Activated CD4-positive, alpha-beta T cell treated with anti-CD3 and anti-CD28 coated beads for 48 hours (primary cell): ENCODE results near the gene RPIA.
A peak's percentile ranks its signal among the peaks of the same experiment; 100 is the strongest.
"Not testable (repeated sequence)": the region's sequence is repeated elsewhere in the genome, so short reads cannot be mapped to it uniquely, and the experiment has no call there.

Experiments
- DNase-seq: peaks from one replicate; pipeline ENCODE4 v3.0.0-alpha.2; 2020

RPIA gene

GRCh38 chr2:88691339-88692183, at the start of gene RPIA:
Gene RPIA (plus strand): TSS chr2:88691673. CDS start chr2:88691699, 26 bp downstream.
- DNase-seq: peak; percentile 99

GRCh38 chr2:88642278-88642677, 49.2 kb upstream of the RPIA start:
- no peak for DNase-seq

GRCh38 chr2:88645291-88645882, 46.1 kb upstream of the RPIA start:
- DNase-seq: not testable (repeated sequence)

GRCh38 chr2:88651646-88652045, 39.8 kb upstream of the RPIA start:
- DNase-seq: no peak

- DNase-seq: no peak
These were observed 36.8 kb upstream of the RPIA start for GRCh38 chr2:88654714-88655113.

GRCh38 chr2:88656690-88657089, 34.8 kb upstream of the RPIA start:
- DNase-seq: no peak

GRCh38 chr2:88657131-88657530, 34.3 kb upstream of the RPIA start:
- DNase-seq: no peak

GRCh38 chr2:88658326-88658725, 33.1 kb upstream of the RPIA start:
- DNase-seq: no peak

GRCh38 chr2:88658881-88659537, 32.5 kb upstream of the RPIA start:
- DNase-seq: no peak

GRCh38 chr2:88659538-88659915, 31.9 kb upstream of the RPIA start:
- no peak for DNase-seq

- no peak for DNase-seq
These were observed 30.9 kb upstream of the RPIA start for GRCh38 chr2:88660622-88661021.

GRCh38 chr2:88666576-88666975, 24.9 kb upstream of the RPIA start:
- DNase-seq: no peak

GRCh38 chr2:88667219-88667618, 24.3 kb upstream of the RPIA start:
- no peak for DNase-seq

GRCh38 chr2:88668862-88669261, 22.6 kb upstream of the RPIA start:
- no peak for DNase-seq

- peak; percentile 18 for DNase-seq
These were observed 21.8 kb upstream of the RPIA start for GRCh38 chr2:88669482-88670214.

GRCh38 chr2:88671786-88672427, 19.6 kb upstream of the RPIA start:
- DNase-seq: peak; percentile 9

- DNase-seq: no peak
These were observed 18.1 kb upstream of the RPIA start for GRCh38 chr2:88673363-88673762.

GRCh38 chr2:88680266-88680902, 11.1 kb upstream of the RPIA start:
- no peak for DNase-seq

- DNase-seq: no peak
These were observed 10.6 kb upstream of the RPIA start for GRCh38 chr2:88680916-88681315.

GRCh38 chr2:88683160-88684021, 8.1 kb upstream of the RPIA start:
- no peak for DNase-seq

GRCh38 chr2:88684519-88684918, 7.0 kb upstream of the RPIA start:
- no peak for DNase-seq
